Ovary (tissue), 9 donors: ENCODE measurements around the gene ARHGAP29. TPM values are rescaled to one million over a fixed set of nuclear protein-coding genes. Genes with fewer than 3 reads are reported as not detected.

Source experiments
- DNase-seq, 5 donors: peaks; one replicate each; pipeline ENCODE4 v3.0.0-alpha.2; 2019 to 2020
- H3K27ac ChIP-seq, 2 donors: fragments of 200-600 bp; one replicate each; pipeline versions ENCODE4 v1.5.1 to v1.8.0; 2019 to 2022
- H3K27me3 ChIP-seq: fragments of 200-600 bp; one replicate; pipeline ENCODE4 v1.8.0; 2022
- H3K36me3 ChIP-seq: fragments of 200-600 bp; sonication (generic); one replicate; pipeline ENCODE4 v1.5.1; 2019
- H3K4me1 ChIP-seq: one replicate; pipeline ENCODE4 v1.8.1; 2013; ENCODE audit warnings: mild to moderate bottlenecking, moderate library complexity; ENCODE audit not compliant: insufficient read depth
- H3K4me3 ChIP-seq: fragments of 200-600 bp; sonication (generic); one replicate; pipeline ENCODE4 v1.5.1; 2017
- H3K9me3 ChIP-seq, 2 donors: fragments of 200-600 bp in 1 of 2; sonication (generic) in 1 of 2; one replicate each; pipeline versions ENCODE4 v1.5.1 to v1.8.1; 2013 to 2019; ENCODE audit warnings: mild to moderate bottlenecking in 1 of 2, moderate library complexity in 1 of 2
- CTCF ChIP-seq, 3 donors: fragments of 450-650 bp in 2 of 3; fragments of 200-600 bp in 1 of 3; IDR thresholded peaks; one replicate each; pipeline versions ENCODE4 v1.5.1 to v1.8.0; 2016 to 2022; ENCODE audit warnings: antibody characterized with exemption in 3 of 3, mild to moderate bottlenecking in 1 of 3
- EP300 ChIP-seq: sonication (generic); formaldehyde crosslinking; IDR thresholded peaks from one replicate; pipeline ENCODE4 v1.6.1; 2017; ENCODE audit warnings: antibody characterized with exemption
- POLR2A ChIP-seq: fragments of 450-650 bp; IDR thresholded peaks from one replicate; pipeline ENCODE4 v1.6.1; 2017; ENCODE audit warnings: antibody characterized with exemption, mild to moderate bottlenecking, moderate library complexity
- WGBS, 3 donors: extraction: QIAGEN DNeasy Blood & Tissue Kit in 1 of 3; methylation state at CpG; one replicate each; pipeline versions ENCODE4 v1.1.5 to v1.1.7; 2013 to 2017; 5-methylcytosine and 5-hydroxymethylcytosine counted together
- intact Hi-C, 4 donors: fragments of 100-400 bp; cut with DNase I; formaldehyde crosslinking; loops; one replicate each; pipeline versions ENCODE4 v1.11.0 to v1.15.1; 2022 to 2023
- polyA plus RNA-seq, 2 donors: library from polyadenylated mRNA; stranded (reverse); fragments of 200-250 nt in 1 of 2; fragments of 350-450 nt in 1 of 2; fragmentation: Illumina TruSeq in 1 of 2; extraction: RNeasy Lipid Tissue Mini Kit (QIAGEN cat#74804) in 1 of 2; gene quantifications; one replicate each; pipeline ENCODE4 v1.2.3, GENCODE V29; 2013 to 2014
- total RNA-seq, 7 donors: library from RNA; depleted of rRNA in 2 of 7; stranded (reverse); fragments of >200 nt in 2 of 7; fragmentation: NEBNext Ultra II Directional in 3 of 7; extraction: Animal tissue kit (Norgen Biotek cat#: 25700) in 3 of 7; gene quantifications; one replicate each; pipeline versions ENCODE4 v1.1.0 to v1.2.4, GENCODE V29; 2016 to 2023
- donor health status: DM: no; HTN: no; CAD: no; lungs with moderate emphysema.
- donor health status: DM: no; HTN: no; CAD: no.
- donor health status: Bipolar disorder and iron deficiency.
- donor health status: DM: yes; HTN: yes; CAD: no.
- donor health status: DM: no; HTN: no; CAD: no.
- donor health status: DM: yes; HTN: yes; CAD: no.

Gene ARHGAP29
- total and polyA plus RNA-seq, 9 donors = 7.9 to 51.0 (median 20.3) TPM

- Histone ChIP-seq H3K27me3 (no peaks in the 10 kb centered on the region), H3K36me3 (no peaks in the 10 kb centered on the region), H3K9me3 (no peaks in the 10 kb centered on the region), H3K4me1 (peaks cover 4% of the 10 kb centered on the region), H3K27ac (no peak overlapping the region), H3K4me3 (no peak overlapping the region)
- 93 to 95% (median 95%) methylated on average over 2 of the region's 2 CpGs for WGBS, 3 donors
- no peak for DNase-seq
- intact Hi-C loops = no loop called here
- TF ChIP-seq EP300 (no peak), CTCF (IDR thresholded peaks at IDR 0.05) (no peak), POLR2A (no peak)
These were observed 33.4 kb upstream of the ARHGAP29 start for GRCh38 chr1:94270801-94271203.

- Histone ChIP-seq H3K27ac (no peak overlapping the region), H3K36me3 (no peaks in the 10 kb centered on the region), H3K9me3 (no peaks in the 10 kb centered on the region), H3K27me3 (no peaks in the 10 kb centered on the region), H3K4me3 (no peak overlapping the region), H3K4me1 (peaks cover 4% of the 10 kb centered on the region)
- DNase-seq = no peak
- TF ChIP-seq POLR2A = no peak
- TF ChIP-seq CTCF (IDR thresholded peaks at IDR 0.05) = no peak
- TF ChIP-seq EP300 = no peak
- intact Hi-C loops = no loop called here
- 94 to 96% (median 95%) methylated on average over 2 of the region's 2 CpGs for WGBS, 3 donors
These were observed 32.5 kb upstream of the ARHGAP29 start for GRCh38 chr1:94269921-94270320.

GRCh38 chr1:94265906-94266305, 28.5 kb upstream of the ARHGAP29 start:
- H3K4me3 ChIP-seq = no peak overlapping the region
- H3K27ac ChIP-seq = no peak overlapping the region
- H3K36me3 ChIP-seq = no peaks in the 10 kb centered on the region
- TF ChIP-seq EP300 = no peak
- no peak for TF ChIP-seq POLR2A
- no peak for TF ChIP-seq CTCF (IDR thresholded peaks at IDR 0.05)
- H3K4me1 ChIP-seq = no peaks in the 10 kb centered on the region
- intact Hi-C loops = no loop called here
- DNase-seq = no peak
- H3K9me3 ChIP-seq = no peaks in the 10 kb centered on the region
- H3K27me3 ChIP-seq = no peaks in the 10 kb centered on the region
- 76 to 86% (median 81%) methylated on average over 2 of the region's 2 CpGs for WGBS, 3 donors

- Histone ChIP-seq H3K27ac (no peak overlapping the region), H3K4me1 (no peaks in the 10 kb centered on the region), H3K36me3 (no peaks in the 10 kb centered on the region), H3K4me3 (no peak overlapping the region), H3K27me3 (no peaks in the 10 kb centered on the region), H3K9me3 (no peaks in the 10 kb centered on the region)
- no peak for TF ChIP-seq EP300
- TF ChIP-seq CTCF (IDR thresholded peaks at IDR 0.05) = no peak
- TF ChIP-seq POLR2A = no peak
- intact Hi-C loops = no loop called here
- DNase-seq = no peak
- WGBS, 3 donors = 52 to 55% (median 54%) methylated on average over 3 of the region's 3 CpGs
These were observed 27.6 kb upstream of the ARHGAP29 start for GRCh38 chr1:94265011-94265422.
